NCI-H2227 (cell line): ENCODE measurements around the gene KLK7.
A peak's percentile ranks its signal among the peaks of the same experiment; 100 is the strongest.
"Not testable (repeated sequence)": the region's sequence is repeated elsewhere in the genome, so short reads cannot be mapped to it uniquely, and the experiment has no call there.

Source experiments
- DNase-seq: peaks from one replicate; lab custom pipeline; 2025; ENCODE audit not compliant: unreplicated experiment; lab: John Stamatoyannopoulos, UW

KLK7 gene

GRCh38 chr19:50978772-50979390 is 4.8 kb downstream of the KLK7 start:
- no peak for DNase-seq

- no peak for DNase-seq
Observed at GRCh38 chr19:50977626-50978025, 6.1 kb downstream of the KLK7 start.

GRCh38 chr19:50975766-50976165 is 8.0 kb downstream of the KLK7 start:
- no peak for DNase-seq

- DNase-seq = no peak
Observed at GRCh38 chr19:50974702-50975556, 8.8 kb downstream of the KLK7 start.

- no peak for DNase-seq
Observed at GRCh38 chr19:50972795-50973376, 10.8 kb downstream of the KLK7 start.

- not testable (repeated sequence) for DNase-seq
Observed at GRCh38 chr19:50969810-50970209, 13.9 kb downstream of the KLK7 start.

GRCh38 chr19:50969413-50969760 is 14.3 kb downstream of the KLK7 start, which contains the start of gene KLK6:
Gene KLK6, minus strand, starts transcription at chr19:50969591. Its CDS starts 1,487 bp downstream, at chr19:50968104.
- DNase-seq = no peak

- no peak for DNase-seq
Observed at GRCh38 chr19:50968716-50969412, 14.9 kb downstream of the KLK7 start.

- DNase-seq = no peak
Observed at GRCh38 chr19:50967929-50968715, 15.6 kb downstream of the KLK7 start.

- no peak for DNase-seq
Observed at GRCh38 chr19:50964266-50964665, 19.5 kb downstream of the KLK7 start.

- DNase-seq = no peak
Observed at GRCh38 chr19:50963381-50963780, 20.3 kb downstream of the KLK7 start.

GRCh38 chr19:50962245-50962644 is 21.5 kb downstream of the KLK7 start:
- no peak for DNase-seq

GRCh38 chr19:50959731-50960500 is 23.8 kb downstream of the KLK7 start:
- DNase-seq = no peak

GRCh38 chr19:50957587-50957986 is 26.1 kb downstream of the KLK7 start:
- DNase-seq = no peak

GRCh38 chr19:50952910-50953309 is 30.8 kb downstream of the KLK7 start, which contains the start of gene KLK5:
Gene KLK5, minus strand, starts transcription at chr19:50953038. Its CDS starts 381 bp downstream, at chr19:50952657.
- DNase-seq = no peak

- DNase-seq = peak; percentile 31
Observed at GRCh38 chr19:50949861-50950260, 33.9 kb downstream of the KLK7 start.

- DNase-seq = no peak
Observed at GRCh38 chr19:50947123-50947522, 36.6 kb downstream of the KLK7 start.

GRCh38 chr19:50944795-50945194 is 38.9 kb downstream of the KLK7 start:
- no peak for DNase-seq

GRCh38 chr19:50943074-50943828 is 40.5 kb downstream of the KLK7 start:
- DNase-seq = no peak
